Progenitor cell of endocrine pancreas (in vitro differentiated cells): Measurements from ENCODE around the gene ZKSCAN1. TPM values are rescaled to one million over a fixed set of nuclear protein-coding genes. Genes with fewer than 3 reads are reported as not detected.
A peak's percentile ranks its signal among the peaks of the same experiment; 100 is the strongest.

ENCODE experiments used
- DNase-seq: peaks from one replicate; pipeline ENCODE4 v3.0.0; 2021; ENCODE audit warnings: low spot score; ENCODE audit not compliant: unreplicated experiment
- H3K27ac Mint-ChIP-seq: 2 replicates; pipeline ENCODE4 v1.8.0; 2021; ENCODE audit warnings: mild to moderate bottlenecking, moderate library complexity, mixed read lengths
- H3K27me3 Mint-ChIP-seq: 2 replicates; pipeline ENCODE4 v1.8.0; 2021; ENCODE audit warnings: mixed read lengths
- H3K36me3 Mint-ChIP-seq: 2 replicates; pipeline ENCODE4 v1.8.0; 2022; ENCODE audit warnings: mixed read lengths; ENCODE audit not compliant: insufficient read depth
- H3K4me1 Mint-ChIP-seq: 2 replicates; pipeline ENCODE4 v1.8.0; 2021; ENCODE audit warnings: low read depth, mixed read lengths
- H3K4me3 Mint-ChIP-seq: 2 replicates; pipeline ENCODE4 v1.8.0; 2021; ENCODE audit warnings: low read depth, mild to moderate bottlenecking, moderate library complexity, mixed read lengths
- H3K9me3 Mint-ChIP-seq: 2 replicates; pipeline ENCODE4 v1.8.0; 2021; ENCODE audit warnings: low read depth, mixed read lengths
- total RNA-seq: library from RNA; stranded (reverse); gene quantifications from 2 replicates; pipeline ENCODE4 v1.2.1, GENCODE V29; 2021
- TF ChIP-seq, protein P1 (sequence below): fragments of 200-600 bp; sonication (generic); IDR thresholded peaks from one replicate; pipeline ENCODE4 v1.5.0; 2021; ENCODE audit warnings: antibody characterized with exemption, mild to moderate bottlenecking; ENCODE audit not compliant: unreplicated experiment

Gene ZKSCAN1
- total RNA-seq, 1 donor from 2014 or later: 209 TPM

DNA sequence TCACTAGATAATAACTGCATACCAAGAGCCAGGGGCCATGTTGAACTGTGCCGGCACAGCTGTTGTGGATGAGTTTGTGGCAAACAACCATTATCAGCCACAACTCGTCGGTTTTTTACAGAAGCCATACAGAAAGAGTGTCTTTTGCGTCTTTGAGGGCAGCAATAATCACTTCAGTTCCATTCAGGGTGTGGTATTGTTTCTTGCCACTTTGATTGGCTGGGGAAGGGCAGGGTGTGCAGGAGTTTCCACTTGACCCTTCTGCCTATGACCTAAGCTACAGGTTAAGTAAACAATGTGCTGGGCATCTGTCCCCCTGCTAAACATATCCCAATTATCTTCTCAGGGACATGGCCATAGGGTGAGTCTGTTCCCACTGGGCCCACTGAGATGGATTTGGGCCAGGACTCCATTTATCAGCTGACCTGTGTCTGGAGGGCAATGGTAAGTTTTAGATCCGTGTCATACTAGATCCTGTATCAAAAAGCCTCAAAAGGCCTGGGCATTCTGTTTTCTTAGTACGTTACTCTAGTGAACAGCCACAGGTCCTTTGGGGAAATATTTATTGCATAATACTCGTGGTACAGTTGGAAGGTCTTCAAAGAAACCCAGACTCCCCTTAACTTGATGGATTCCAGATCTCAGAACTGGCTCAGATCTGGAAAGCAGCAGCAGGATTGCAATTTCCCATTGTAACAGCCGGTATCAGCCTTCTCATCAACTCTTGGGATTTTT, 50.2 kb downstream of the ZKSCAN1 start:
- Mint-ChIP-seq H3K4me3 (no peak overlapping the region), H3K36me3 (peaks cover 64% of the 10 kb centered on the region), H3K27me3 (no peaks in the 10 kb centered on the region), H3K27ac (peak overlapping the region; percentile 45), H3K9me3 (peaks cover 16% of the 10 kb centered on the region), H3K4me1 (peaks cover 2% of the 10 kb centered on the region)
- TF ChIP-seq, protein P1, sequence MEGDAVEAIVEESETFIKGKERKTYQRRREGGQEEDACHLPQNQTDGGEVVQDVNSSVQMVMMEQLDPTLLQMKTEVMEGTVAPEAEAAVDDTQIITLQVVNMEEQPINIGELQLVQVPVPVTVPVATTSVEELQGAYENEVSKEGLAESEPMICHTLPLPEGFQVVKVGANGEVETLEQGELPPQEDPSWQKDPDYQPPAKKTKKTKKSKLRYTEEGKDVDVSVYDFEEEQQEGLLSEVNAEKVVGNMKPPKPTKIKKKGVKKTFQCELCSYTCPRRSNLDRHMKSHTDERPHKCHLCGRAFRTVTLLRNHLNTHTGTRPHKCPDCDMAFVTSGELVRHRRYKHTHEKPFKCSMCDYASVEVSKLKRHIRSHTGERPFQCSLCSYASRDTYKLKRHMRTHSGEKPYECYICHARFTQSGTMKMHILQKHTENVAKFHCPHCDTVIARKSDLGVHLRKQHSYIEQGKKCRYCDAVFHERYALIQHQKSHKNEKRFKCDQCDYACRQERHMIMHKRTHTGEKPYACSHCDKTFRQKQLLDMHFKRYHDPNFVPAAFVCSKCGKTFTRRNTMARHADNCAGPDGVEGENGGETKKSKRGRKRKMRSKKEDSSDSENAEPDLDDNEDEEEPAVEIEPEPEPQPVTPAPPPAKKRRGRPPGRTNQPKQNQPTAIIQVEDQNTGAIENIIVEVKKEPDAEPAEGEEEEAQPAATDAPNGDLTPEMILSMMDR: no peak
- no peak for DNase-seq

DNA sequence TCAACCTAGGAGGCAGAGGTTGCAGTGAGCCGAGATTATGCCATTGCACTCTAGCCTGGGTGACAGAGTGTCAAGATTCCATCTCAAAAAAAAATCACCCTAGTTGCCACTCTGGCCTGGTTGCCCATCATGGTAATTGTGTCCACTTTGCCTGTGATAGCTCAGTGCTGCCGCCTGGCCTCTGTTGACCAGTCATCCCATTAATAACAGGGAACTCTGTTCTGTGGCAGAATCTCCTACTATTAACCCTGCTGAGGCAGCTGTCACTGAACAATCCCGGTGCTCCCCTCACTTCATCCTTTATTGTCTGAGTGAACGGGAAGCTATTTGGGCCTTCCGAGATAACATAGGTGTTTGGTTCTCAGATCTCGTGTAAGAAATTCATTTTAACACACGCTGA, 51.6 kb downstream of the ZKSCAN1 start:
- Mint-ChIP-seq H3K4me3 (no peak overlapping the region), H3K36me3 (peaks cover 67% of the 10 kb centered on the region), H3K27me3 (no peaks in the 10 kb centered on the region), H3K9me3 (peaks cover 29% of the 10 kb centered on the region), H3K27ac (peak overlapping the region; percentile 69), H3K4me1 (peaks cover 2% of the 10 kb centered on the region)
- TF ChIP-seq, protein P1: no peak
- no peak for DNase-seq

DNA sequence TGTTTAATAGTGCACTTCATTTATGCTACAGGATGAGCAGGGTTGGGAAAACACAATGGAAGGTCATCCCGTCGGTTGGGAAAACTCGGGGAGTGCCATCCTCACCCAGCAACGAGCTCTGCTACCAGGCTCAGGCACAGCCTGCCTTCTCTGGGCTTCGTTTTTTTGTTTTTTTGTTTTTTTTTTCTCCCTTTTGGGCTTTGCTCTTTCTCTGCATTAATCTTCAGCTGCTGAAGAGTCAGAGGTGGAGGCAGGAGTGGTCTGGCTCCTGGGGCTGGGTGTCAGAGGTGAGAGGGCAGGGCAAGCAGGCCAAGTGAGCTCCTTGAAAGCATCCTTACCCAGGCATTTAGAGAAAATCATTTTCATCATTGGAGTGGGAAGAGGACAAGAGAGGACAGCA, 54.6 kb downstream of the ZKSCAN1 start:
- Mint-ChIP-seq H3K9me3 (peaks cover 39% of the 10 kb centered on the region), H3K4me3 (no peak overlapping the region), H3K27ac (peak overlapping the region; percentile 89), H3K36me3 (peaks cover 76% of the 10 kb centered on the region), H3K4me1 (peaks cover 2% of the 10 kb centered on the region), H3K27me3 (no peaks in the 10 kb centered on the region)
- TF ChIP-seq, protein P1: no peak
- no peak for DNase-seq

DNA sequence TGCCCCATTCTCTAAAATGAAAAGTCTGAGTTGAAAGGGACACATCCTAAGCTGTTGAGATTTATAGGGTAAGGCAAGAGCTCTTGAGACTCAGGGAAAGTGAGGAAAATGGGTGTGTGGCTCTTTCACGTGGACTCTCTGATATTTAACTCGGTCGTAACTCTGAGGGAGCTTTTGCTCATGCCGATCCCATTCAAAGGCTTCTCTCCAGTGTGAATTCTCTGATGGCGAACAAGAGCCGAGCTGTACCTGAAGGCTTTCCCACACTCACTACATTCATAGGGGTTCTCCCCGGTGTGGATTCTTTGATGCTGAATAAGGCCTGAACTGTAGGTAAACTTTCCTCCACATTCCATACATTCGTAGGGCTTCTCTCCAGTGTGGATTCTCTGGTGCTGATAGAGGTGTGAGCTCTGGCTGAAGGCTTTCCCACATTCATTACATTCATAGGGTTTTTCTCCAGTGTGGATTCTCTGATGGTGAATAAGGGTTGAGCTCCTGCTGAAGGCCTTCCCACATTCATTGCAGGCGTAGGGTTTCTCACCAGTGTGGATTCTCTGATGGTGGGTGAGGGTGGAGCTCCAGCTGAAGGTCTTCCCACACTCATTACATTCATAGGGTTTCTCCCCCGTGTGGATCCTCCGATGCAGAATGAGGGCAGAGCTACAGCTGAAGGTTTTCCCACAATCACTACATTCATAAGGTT, 55.8 kb downstream of the ZKSCAN1 start:
- Mint-ChIP-seq H3K27ac (peak overlapping the region; percentile 93), H3K4me3 (peak overlapping the region; percentile 21), H3K9me3 (peaks cover 49% of the 10 kb centered on the region), H3K4me1 (no peaks in the 10 kb centered on the region), H3K27me3 (no peaks in the 10 kb centered on the region), H3K36me3 (peaks cover 78% of the 10 kb centered on the region)
- TF ChIP-seq, protein P1: no peak
- no peak for DNase-seq

DNA sequence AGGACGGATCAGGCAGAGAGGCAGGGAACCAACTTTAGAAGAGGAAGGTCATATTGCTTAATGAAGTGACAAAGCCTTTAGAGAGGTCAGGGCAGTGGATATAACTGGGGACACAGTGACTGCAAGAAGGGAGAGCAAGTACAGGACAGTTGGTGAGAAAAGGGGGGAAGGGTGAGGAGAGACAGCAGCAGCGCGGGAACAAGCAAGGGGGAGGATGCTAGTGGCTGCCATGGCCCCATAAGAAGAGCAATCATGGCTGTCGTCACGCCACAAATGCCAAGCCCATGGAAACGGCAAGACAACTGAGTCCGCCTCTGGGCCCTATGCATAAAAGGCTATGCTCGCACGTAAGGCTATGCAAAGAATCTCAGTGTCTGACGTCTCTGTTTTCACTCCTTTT, 57.1 kb downstream of the ZKSCAN1 start:
- Mint-ChIP-seq H3K9me3 (peaks cover 58% of the 10 kb centered on the region), H3K27ac (peak overlapping the region; percentile 93), H3K4me3 (no peak overlapping the region), H3K27me3 (no peaks in the 10 kb centered on the region), H3K36me3 (peaks cover 85% of the 10 kb centered on the region), H3K4me1 (no peaks in the 10 kb centered on the region)
- TF ChIP-seq, protein P1: no peak
- DNase-seq: no peak
